Ishikawa (cell line): ENCODE data around the gene SPX.

Experiments
- CEBPB ChIP-seq: IDR thresholded peaks from 2 replicates; pipeline ENCODE4 v1.6.1; 2012
- EGR1 ChIP-seq: IDR thresholded peaks from 2 replicates; pipeline ENCODE4 v1.6.1; 2012
- EP300 ChIP-seq: IDR thresholded peaks from 2 replicates; pipeline ENCODE4 v1.6.1; 2012; ENCODE audit warnings: borderline replicate concordance
- FOXM1 ChIP-seq: IDR thresholded peaks from 2 replicates; pipeline ENCODE4 v1.6.1; 2012; ENCODE audit warnings: low read depth, borderline replicate concordance
- MAX ChIP-seq: IDR thresholded peaks from 2 replicates; pipeline ENCODE4 v1.6.1; 2012
- NFIC ChIP-seq: IDR thresholded peaks from 2 replicates; pipeline ENCODE4 v1.6.1; 2012
- RAD21 ChIP-seq: IDR thresholded peaks from 2 replicates; pipeline ENCODE4 v1.6.1; 2012; ENCODE audit warnings: low read depth
- REST ChIP-seq: IDR thresholded peaks from 2 replicates; pipeline ENCODE4 v1.6.1; 2012; ENCODE audit warnings: low read depth, mild to moderate bottlenecking
- TAF1 ChIP-seq: IDR thresholded peaks from 2 replicates; pipeline ENCODE4 v1.6.1; 2012; ENCODE audit warnings: low read depth, mild to moderate bottlenecking
- USF1 ChIP-seq: IDR thresholded peaks from 2 replicates; pipeline ENCODE4 v1.6.1; 2012
- YY1 ChIP-seq: IDR thresholded peaks from 2 replicates; pipeline ENCODE4 v1.6.1; 2012; ENCODE audit warnings: low read depth

GRCh38 chr12:21499765-21500164, 26.3 kb upstream of the SPX start:
- TF ChIP-seq RAD21 (no peak), MAX (no peak), REST (no peak), EP300 (no peak), CEBPB (no peak), TAF1 (no peak), EGR1 (no peak), FOXM1 (no peak), USF1 (no peak), YY1 (no peak), NFIC (no peak)
